ENCODE results near the gene VPS54. TPM values are rescaled to one million over a fixed set of nuclear protein-coding genes. Genes with fewer than 3 reads are reported as not detected.
"Not testable (repeated sequence)": the region's sequence is repeated elsewhere in the genome, so short reads cannot be mapped to it uniquely, and the experiment has no call there.

VPS54 gene
- total RNA-seq, 4 donors from 2014 or later = 16.6 to 24.8 (median 20.9) TPM

DNA sequence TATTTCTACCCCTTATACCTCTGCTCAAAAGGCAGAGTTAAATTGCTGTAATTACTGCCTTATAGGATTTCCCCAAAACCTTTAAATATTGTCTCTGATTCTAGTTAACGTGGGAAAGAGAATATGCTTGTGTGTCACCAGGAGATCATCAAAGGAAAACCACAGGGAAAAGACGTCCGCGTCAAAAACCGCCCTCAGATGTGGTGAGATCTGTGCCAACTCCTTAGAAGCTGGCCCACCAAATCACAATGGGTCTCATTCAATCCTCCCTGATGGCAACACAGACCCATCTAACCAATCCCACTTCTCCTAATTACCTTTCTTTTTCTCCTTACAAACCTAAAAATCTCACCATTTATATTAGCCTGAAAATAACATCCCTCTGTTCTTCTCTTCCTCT lies 25.4 kb downstream of the VPS54 start:
- H3K4me3 ChIP-seq = no peak overlapping the region
- no peak overlapping the region for H3K27ac ChIP-seq
- no peak for TF ChIP-seq CTCF (IDR thresholded peaks at IDR 0.05)
- TF ChIP-seq POLR2A (IDR thresholded peaks at IDR 0.05) = no peak
- no peaks in the 10 kb centered on the region for H3K4me1 ChIP-seq
- no peaks in the 10 kb centered on the region for H3K36me3 ChIP-seq
- DNase-seq = no peak
- no peaks in the 10 kb centered on the region for H3K9me3 ChIP-seq
- H3K27me3 ChIP-seq = no peaks in the 10 kb centered on the region

- not testable (repeated sequence) for H3K4me1 ChIP-seq
Observed at GRCh38 chr2:63993130-63993584, 26.1 kb downstream of the VPS54 start.

GRCh38 chr2:63992061-63992685 lies 27.1 kb downstream of the VPS54 start:
- Histone ChIP-seq H3K27me3 (no peaks in the 10 kb centered on the region), H3K36me3 (no peaks in the 10 kb centered on the region), H3K4me3 (no peak overlapping the region), H3K4me1 (no peaks in the 10 kb centered on the region), H3K27ac (no peak overlapping the region), H3K9me3 (no peaks in the 10 kb centered on the region)
- no peak for TF ChIP-seq CTCF (IDR thresholded peaks at IDR 0.05)
- no peak for TF ChIP-seq POLR2A (IDR thresholded peaks at IDR 0.05)
- no peak for DNase-seq

More at GRCh38 chr2:63993130-63993584, 26.1 kb downstream of the VPS54 start:
- not testable (repeated sequence) for H3K27ac ChIP-seq, H3K36me3 ChIP-seq, H3K27me3 ChIP-seq, H3K9me3 ChIP-seq, DNase-seq, H3K4me3 ChIP-seq

DNA sequence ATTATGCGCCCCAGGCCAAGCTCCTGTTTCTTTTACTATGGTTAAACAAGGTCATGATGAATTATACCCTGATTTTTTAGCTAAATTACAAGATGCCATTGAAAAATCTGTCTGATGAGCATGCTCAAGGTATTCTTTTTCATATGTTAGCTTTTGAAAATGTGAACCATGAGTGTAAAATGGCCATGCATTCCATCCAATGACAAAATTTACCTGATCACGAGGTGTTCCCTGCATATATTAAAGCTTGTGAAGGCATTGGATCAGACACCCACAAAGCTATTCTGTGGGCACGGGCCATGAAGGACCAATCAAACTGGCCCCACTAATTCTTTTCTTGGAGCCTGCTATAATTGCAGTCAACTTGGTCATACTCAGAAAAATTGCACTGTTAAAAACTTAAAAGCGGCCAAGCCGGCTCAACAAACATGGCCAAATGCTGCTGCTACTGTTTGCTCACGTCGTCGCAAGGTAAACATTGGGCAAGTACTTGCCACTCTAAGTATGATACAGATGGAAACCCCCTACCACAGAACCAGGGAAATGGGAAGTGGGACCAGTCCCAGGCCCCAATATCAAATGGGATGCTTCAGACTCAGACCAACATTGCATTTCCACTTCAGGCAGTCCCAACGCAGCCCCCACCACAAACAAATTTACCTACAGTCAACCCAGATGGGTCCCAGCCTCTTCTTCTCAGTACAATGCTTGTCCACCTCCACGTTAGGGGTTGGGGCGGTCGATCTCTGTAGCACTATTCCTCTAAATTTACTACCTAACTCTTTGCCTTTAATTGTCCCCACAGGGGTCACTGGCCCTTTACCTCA lies 27.8 kb downstream of the VPS54 start:
- DNase-seq, H3K9me3 ChIP-seq, H3K27ac ChIP-seq, H3K4me3 ChIP-seq, H3K4me1 ChIP-seq, H3K36me3 ChIP-seq, H3K27me3 ChIP-seq: not testable (repeated sequence)

DNA sequence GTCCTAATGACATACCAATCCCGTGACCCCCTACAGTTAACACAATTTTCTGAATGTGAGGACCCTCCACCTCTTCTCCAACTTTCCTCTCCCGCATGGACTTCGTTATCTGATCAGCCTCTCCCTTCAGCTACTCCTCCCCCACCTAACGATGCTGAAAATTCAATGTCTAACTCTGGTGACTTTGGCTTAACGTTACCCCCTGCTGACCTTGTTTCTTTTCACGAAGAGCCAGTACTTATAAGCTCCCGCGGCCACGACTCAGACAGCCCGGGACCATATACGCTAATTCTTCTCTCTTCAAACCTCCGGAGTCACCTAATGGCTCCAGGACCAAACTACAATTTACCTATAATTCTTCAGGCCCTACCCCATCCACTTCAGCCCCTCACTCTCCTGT lies 29.2 kb downstream of the VPS54 start:
- no peaks in the 10 kb centered on the region for H3K27me3 ChIP-seq
- no peaks in the 10 kb centered on the region for H3K36me3 ChIP-seq
- no peaks in the 10 kb centered on the region for H3K9me3 ChIP-seq
- H3K4me1 ChIP-seq = peaks cover 0 to 6% (median 0%) of the 10 kb centered on the region in 4 donors
- H3K4me3 ChIP-seq = no peak overlapping the region
- no peak overlapping the region for H3K27ac ChIP-seq
- TF ChIP-seq POLR2A (IDR thresholded peaks at IDR 0.05) (no peak), CTCF (IDR thresholded peaks at IDR 0.05) (no peak)
- no peak for DNase-seq

DNA sequence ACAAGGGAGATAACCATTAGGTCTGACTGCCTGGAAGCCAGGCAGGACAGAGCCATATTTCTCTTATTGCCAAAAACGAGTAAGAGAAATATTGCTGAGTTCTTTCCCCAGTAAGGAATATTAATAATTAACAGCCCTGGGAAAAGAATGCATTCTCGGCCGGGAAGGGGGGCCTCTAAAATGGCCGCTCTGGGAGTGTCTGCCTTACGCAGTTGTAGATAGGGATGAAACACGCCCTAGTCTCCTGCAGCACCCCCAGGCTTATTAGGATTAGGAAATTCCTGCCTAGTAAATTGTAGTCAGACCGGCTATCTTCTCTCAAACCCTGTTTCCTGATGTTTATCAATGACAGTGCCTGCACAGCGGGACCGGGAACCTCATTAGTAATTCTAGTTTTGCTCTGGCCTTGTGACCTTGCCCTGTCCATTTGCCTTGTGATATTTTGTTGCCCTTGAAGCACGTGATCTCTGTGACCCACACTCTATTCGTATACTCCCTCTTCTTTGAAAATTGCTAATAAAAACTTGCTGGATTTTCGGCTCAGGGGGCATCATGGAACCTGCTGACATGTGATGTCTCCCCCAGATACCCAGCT lies 30.3 kb downstream of the VPS54 start:
- peaks cover 0 to 11% (median 0%) of the 10 kb centered on the region in 4 donors for H3K4me1 ChIP-seq
- H3K36me3 ChIP-seq, H3K27ac ChIP-seq, DNase-seq, H3K4me3 ChIP-seq, H3K9me3 ChIP-seq, H3K27me3 ChIP-seq: not testable (repeated sequence)
